ENCODE data around the gene FCHO1. TPM values are rescaled to one million over a fixed set of nuclear protein-coding genes. Genes with fewer than 3 reads are reported as not detected.

Gene FCHO1
- total and polyA plus RNA-seq, 2 experiments from 2014 or later: 18.5 to 42.3 TPM

DNA sequence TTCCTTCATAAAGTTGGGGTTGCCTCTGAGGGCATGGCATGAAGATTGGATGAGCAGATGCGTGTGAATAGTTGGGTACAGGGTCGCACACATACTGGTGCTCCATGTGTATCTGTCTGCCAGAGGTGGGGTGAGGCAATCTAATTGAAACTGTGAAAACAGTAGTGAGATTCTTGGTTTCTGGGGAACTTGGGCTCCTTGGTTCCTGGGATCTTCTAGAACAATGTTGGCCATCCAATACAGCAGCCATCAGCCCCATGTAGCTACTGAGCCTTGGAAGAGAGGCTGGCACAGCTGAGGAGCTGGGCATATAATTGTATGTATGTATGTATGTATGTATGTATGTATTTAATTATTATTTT is 616 bp downstream of the FCHO1 start:
- H3K9me3 Mint-ChIP-seq: no peaks in the 10 kb centered on the region
- TF ChIP-seq POLR2AphosphoS5 (IDR thresholded peaks at IDR 0.05; ENCODE audit: low read depth): no peak
- no peak for ATAC-seq
- peaks cover 11% of the 10 kb centered on the region for H3K27me3 Mint-ChIP-seq (ENCODE audit: insufficient read depth, low read depth, poor library complexity)
- Histone ChIP-seq H3K4me1 (ENCODE audit: insufficient read depth) (no peaks in the 10 kb centered on the region; the same call in 1 of the 2 replicates), H3K9me2 (ENCODE audit: insufficient read depth) (no peaks in the 10 kb centered on the region), H3K27me3 (ENCODE audit: insufficient read depth) (no peaks in the 10 kb centered on the region), H2AFZ (no peak overlapping the region), H3K4me3 (no peak overlapping the region), H4K20me1 (replicated peaks; ENCODE audit: insufficient read depth) (no peaks in the 10 kb centered on the region), H3K27ac (ENCODE audit: low read depth) (no peak overlapping the region), H3K36me3 (ENCODE audit: insufficient read depth) (no peaks in the 10 kb centered on the region), H3F3A (replicated peaks; ENCODE audit: low read depth) (0 out of 2 replicates have a peak, but pooled peaks cover 2% of the 10 kb centered on the region), H3K4me2 (no peak overlapping the region), H3K79me2 (replicated peaks; ENCODE audit: insufficient read depth) (no peaks in the 10 kb centered on the region)
- no peak overlapping the region for H3K4me3 Mint-ChIP-seq
- H3K36me3 Mint-ChIP-seq (ENCODE audit: low read depth): peaks cover 4% of the 10 kb centered on the region; the same call in 1 of the 3 replicates
- no peak for DNase-seq (ENCODE audit: low spot score)
- H3K4me1 Mint-ChIP-seq: peaks cover 20% of the 10 kb centered on the region
- H3K27ac Mint-ChIP-seq: no peak overlapping the region; the same call in 1 of the 2 replicates

DNA sequence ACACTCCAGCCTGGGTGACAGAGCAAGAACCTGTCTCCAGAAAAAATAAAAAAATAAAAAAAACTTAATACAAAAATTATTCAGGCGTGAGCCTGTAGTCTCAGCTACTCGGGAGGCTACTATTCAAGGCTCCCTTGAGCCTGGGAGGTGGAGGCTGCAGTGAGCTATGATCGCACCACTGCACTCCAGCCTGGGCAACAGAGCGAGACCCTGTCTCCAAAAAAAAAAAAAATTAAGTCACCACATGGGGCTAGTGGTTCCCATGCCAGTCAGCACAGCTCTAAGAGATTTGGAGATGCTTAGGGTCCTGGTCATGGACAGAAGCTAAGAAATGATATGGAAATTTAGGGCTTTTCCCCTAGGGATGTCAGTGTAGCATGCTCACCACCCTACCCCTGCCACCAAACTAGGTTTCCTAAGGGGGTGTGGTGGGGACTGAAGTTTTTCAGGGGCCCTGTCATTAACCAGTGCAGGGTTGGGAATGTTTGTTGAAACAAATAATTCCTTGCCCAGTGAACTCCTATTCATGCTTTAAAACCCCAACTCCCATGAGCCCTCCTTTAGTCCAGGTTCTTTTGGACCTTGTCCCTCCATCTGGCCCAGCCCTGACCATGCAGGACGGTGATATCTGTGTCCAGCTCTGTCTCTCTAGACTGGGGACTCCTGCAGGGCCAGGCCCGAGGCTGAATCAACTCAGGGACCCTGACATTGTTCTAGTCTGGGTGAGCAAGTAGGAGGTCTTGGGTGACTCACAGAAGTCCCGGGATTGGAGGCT is 1.8 kb downstream of the FCHO1 start:
- no peak for DNase-seq (ENCODE audit: low spot score)
- no peak overlapping the region for H3K4me2 ChIP-seq
- TF ChIP-seq CREB1 (CRISPR knock-in tag; IDR thresholded peaks at IDR 0.05; ENCODE audit: low read depth): no peak
- TF ChIP-seq, protein P1, sequence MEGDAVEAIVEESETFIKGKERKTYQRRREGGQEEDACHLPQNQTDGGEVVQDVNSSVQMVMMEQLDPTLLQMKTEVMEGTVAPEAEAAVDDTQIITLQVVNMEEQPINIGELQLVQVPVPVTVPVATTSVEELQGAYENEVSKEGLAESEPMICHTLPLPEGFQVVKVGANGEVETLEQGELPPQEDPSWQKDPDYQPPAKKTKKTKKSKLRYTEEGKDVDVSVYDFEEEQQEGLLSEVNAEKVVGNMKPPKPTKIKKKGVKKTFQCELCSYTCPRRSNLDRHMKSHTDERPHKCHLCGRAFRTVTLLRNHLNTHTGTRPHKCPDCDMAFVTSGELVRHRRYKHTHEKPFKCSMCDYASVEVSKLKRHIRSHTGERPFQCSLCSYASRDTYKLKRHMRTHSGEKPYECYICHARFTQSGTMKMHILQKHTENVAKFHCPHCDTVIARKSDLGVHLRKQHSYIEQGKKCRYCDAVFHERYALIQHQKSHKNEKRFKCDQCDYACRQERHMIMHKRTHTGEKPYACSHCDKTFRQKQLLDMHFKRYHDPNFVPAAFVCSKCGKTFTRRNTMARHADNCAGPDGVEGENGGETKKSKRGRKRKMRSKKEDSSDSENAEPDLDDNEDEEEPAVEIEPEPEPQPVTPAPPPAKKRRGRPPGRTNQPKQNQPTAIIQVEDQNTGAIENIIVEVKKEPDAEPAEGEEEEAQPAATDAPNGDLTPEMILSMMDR (conservative IDR thresholded peaks at IDR 0.05; ENCODE audit: low read depth in 2 of 2): no peak
- no peak for TF ChIP-seq ZNF331 (CRISPR knock-in tag; IDR thresholded peaks at IDR 0.05; ENCODE audit: low read depth)
- no peak for TF ChIP-seq EZH2 (IDR thresholded peaks at IDR 0.05; ENCODE audit: low read depth, unreplicated experiment)
- no peak for TF ChIP-seq POLR2AphosphoS5 (IDR thresholded peaks at IDR 0.05; ENCODE audit: low read depth)
- TF ChIP-seq ZNF114 (CRISPR knock-in tag; IDR thresholded peaks at IDR 0.05): no peak
- TF ChIP-seq REST (IDR thresholded peaks at IDR 0.05; ENCODE audit: unreplicated experiment): no peak
- TF ChIP-seq, protein P2, sequence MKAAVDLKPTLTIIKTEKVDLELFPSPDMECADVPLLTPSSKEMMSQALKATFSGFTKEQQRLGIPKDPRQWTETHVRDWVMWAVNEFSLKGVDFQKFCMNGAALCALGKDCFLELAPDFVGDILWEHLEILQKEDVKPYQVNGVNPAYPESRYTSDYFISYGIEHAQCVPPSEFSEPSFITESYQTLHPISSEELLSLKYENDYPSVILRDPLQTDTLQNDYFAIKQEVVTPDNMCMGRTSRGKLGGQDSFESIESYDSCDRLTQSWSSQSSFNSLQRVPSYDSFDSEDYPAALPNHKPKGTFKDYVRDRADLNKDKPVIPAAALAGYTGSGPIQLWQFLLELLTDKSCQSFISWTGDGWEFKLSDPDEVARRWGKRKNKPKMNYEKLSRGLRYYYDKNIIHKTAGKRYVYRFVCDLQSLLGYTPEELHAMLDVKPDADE (IDR thresholded peaks at IDR 0.05): no peak
- TF ChIP-seq NANOG (IDR thresholded peaks at IDR 0.05; ENCODE audit: borderline replicate concordance): no peak
- TF ChIP-seq EZH2phosphoT487 (IDR thresholded peaks at IDR 0.05; ENCODE audit: unreplicated experiment): no peak
- TF ChIP-seq JUNB (IDR thresholded peaks at IDR 0.05; ENCODE audit: unreplicated experiment): no peak

More for the DNA sequence above, 1.8 kb downstream of the FCHO1 start:
- Histone ChIP-seq H3K4me3 (no peak overlapping the region), H3K36me3 (ENCODE audit: insufficient read depth) (no peaks in the 10 kb centered on the region), H3F3A (replicated peaks; ENCODE audit: low read depth) (0 out of 2 replicates have a peak, but pooled peaks cover 2% of the 10 kb centered on the region), H3K79me2 (replicated peaks; ENCODE audit: insufficient read depth) (no peaks in the 10 kb centered on the region), H3K9me2 (ENCODE audit: insufficient read depth) (no peaks in the 10 kb centered on the region), H3K4me1 (ENCODE audit: insufficient read depth) (no peaks in the 10 kb centered on the region; the same call in 1 of the 2 replicates), H2AFZ (no peak overlapping the region), H4K20me1 (replicated peaks; ENCODE audit: insufficient read depth) (no peaks in the 10 kb centered on the region), H3K27ac (ENCODE audit: low read depth) (no peak overlapping the region), H3K27me3 (ENCODE audit: insufficient read depth) (no peaks in the 10 kb centered on the region)
- no peaks in the 10 kb centered on the region for H3K9me3 Mint-ChIP-seq
- H3K36me3 Mint-ChIP-seq (ENCODE audit: low read depth): peaks cover 4% of the 10 kb centered on the region; the same call in 1 of the 3 replicates
- no peak overlapping the region for H3K27ac Mint-ChIP-seq
- H3K4me1 Mint-ChIP-seq: peaks cover 20% of the 10 kb centered on the region
- no peak for ATAC-seq
- H3K27me3 Mint-ChIP-seq (ENCODE audit: insufficient read depth, low read depth, poor library complexity): peaks cover 8% of the 10 kb centered on the region
- H3K4me3 Mint-ChIP-seq: no peak overlapping the region

Data from GM23338 (cell line).